Sigmoid colon (tissue), 4 donors: ENCODE results near the gene USP24.

ENCODE experiments used
- EP300 ChIP-seq, 4 donors: sonication (generic); formaldehyde crosslinking; IDR thresholded peaks; one replicate each; pipeline ENCODE4 v1.6.1; 2017; ENCODE audit warnings: antibody characterized with exemption in 4 of 4
- POLR2A ChIP-seq, 2 donors: fragments of 450-650 bp; IDR thresholded peaks; one replicate each; pipeline ENCODE4 v1.6.1; 2016; ENCODE audit warnings: antibody characterized with exemption in 2 of 2, mild to moderate bottlenecking in 2 of 2, moderate library complexity in 2 of 2
- POLR2AphosphoS5 ChIP-seq, 4 donors: sonication (generic); formaldehyde crosslinking; IDR thresholded peaks; one replicate each; pipeline ENCODE4 v1.6.1; 2017; ENCODE audit warnings: antibody characterized with exemption in 4 of 4
- TF ChIP-seq, protein P1 (sequence below), 4 experiments: fragments of 450-650 bp in 3 of 4; fragments of 200-600 bp in 1 of 4; IDR thresholded peaks; one replicate each; pipeline ENCODE4 v1.5.1; 2016 to 2019; ENCODE audit warnings: antibody characterized with exemption in 4 of 4, mild to moderate bottlenecking in 3 of 4, moderate library complexity in 2 of 4

DNA sequence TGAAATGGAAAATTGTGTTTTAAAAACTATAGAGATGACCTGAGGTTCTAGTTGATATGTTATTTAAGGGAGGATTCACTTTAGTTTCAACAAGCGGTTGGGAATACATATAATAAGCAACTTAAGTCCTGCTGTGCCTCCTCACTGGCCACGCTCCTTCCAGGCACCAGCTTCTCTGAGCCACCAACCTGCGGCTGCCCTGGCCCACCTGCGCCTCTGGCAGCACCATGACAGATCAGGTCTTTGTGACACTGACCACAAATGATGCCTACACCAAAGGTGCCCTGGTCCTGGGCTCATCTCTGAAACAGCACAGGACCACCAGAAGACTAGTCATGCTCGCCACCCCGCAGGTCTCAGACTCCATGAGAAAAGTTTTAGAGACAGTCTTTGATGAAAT is 7.0 kb upstream of the USP24 start:
- TF ChIP-seq, protein P1, sequence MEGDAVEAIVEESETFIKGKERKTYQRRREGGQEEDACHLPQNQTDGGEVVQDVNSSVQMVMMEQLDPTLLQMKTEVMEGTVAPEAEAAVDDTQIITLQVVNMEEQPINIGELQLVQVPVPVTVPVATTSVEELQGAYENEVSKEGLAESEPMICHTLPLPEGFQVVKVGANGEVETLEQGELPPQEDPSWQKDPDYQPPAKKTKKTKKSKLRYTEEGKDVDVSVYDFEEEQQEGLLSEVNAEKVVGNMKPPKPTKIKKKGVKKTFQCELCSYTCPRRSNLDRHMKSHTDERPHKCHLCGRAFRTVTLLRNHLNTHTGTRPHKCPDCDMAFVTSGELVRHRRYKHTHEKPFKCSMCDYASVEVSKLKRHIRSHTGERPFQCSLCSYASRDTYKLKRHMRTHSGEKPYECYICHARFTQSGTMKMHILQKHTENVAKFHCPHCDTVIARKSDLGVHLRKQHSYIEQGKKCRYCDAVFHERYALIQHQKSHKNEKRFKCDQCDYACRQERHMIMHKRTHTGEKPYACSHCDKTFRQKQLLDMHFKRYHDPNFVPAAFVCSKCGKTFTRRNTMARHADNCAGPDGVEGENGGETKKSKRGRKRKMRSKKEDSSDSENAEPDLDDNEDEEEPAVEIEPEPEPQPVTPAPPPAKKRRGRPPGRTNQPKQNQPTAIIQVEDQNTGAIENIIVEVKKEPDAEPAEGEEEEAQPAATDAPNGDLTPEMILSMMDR (IDR thresholded peaks at IDR 0.05), result no peak
- TF ChIP-seq POLR2A (IDR thresholded peaks at IDR 0.05), result no peak
- TF ChIP-seq EP300 (IDR thresholded peaks at IDR 0.05), result no peak
- no peak for TF ChIP-seq POLR2AphosphoS5 (IDR thresholded peaks at IDR 0.05)
